M059J (cell line): Measurements from ENCODE around the gene DIAPH3. TPM values are rescaled to one million over a fixed set of nuclear protein-coding genes. Genes with fewer than 3 reads are reported as not detected.
"Not testable (repeated sequence)": the region's sequence is repeated elsewhere in the genome, so short reads cannot be mapped to it uniquely, and the experiment has no call there.

Experiments used
- DNase-seq: peaks from one replicate; pipeline ENCODE4 v3.0.0-alpha.2; 2012; ENCODE audit warnings: low read depth
- total RNA-seq: library from RNA; depleted of rRNA; stranded (reverse); fragments of >200 nt; shearing (Covaris generic); gene quantifications from 2 replicates; pipeline ENCODE4 v1.2.3, GENCODE V29; 2014; rRNA removed

The DIAPH3 gene
- total RNA-seq = 7.3 and 17.2 TPM in 2 replicates

- DNase-seq = peak; percentile 93
These were observed at the start of gene DIAPH3 for GRCh38 chr13:60163478-60164233. DIAPH3 (minus strand) TSS chr13:60163928; CDS start chr13:60163766, 162 bp downstream.

- DNase-seq = no peak
These were observed 49.6 kb upstream of the DIAPH3 start for GRCh38 chr13:60213236-60213744.

GRCh38 chr13:60211548-60211947 lies 47.8 kb upstream of the DIAPH3 start:
- DNase-seq = no peak

DNA sequence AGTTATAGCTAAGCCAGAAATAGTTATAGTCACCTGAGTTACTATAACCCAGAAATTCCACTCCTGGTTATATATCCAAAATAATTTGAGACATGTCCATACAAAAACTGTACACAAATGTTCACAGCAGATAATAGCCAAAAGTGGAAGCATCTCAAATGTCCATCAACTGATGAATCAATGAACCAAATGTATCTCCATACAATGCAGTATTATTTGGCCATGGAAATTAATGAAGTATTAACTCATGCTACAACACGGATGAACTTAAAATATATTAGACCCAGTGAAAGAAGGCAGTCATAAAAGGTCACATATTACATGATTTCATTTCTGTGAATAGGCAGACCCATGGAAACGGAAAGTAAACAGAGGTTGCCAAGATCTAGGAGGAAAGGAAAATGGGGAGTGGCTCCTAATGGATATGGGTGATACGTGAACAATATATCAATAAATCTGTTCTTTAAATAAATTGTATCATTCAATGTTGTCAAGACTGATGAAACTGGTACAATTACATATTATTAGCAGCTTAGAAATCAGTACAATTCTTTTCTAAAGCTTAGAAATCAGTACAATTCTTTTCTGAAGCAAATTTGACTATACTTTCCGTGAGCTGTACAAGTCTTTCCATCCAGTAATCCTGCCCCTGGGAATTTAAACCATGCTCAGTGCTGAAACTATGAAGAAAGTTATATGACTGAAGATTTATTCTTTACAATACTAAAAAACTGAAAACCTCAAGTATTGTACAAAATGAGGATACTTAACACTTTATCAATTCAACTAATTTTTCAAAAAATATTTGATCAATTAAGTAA lies 47.0 kb upstream of the DIAPH3 start:
- no peak for DNase-seq

- not testable (repeated sequence) for DNase-seq
These were observed 41.8 kb upstream of the DIAPH3 start for GRCh38 chr13:60205499-60205898.

DNA sequence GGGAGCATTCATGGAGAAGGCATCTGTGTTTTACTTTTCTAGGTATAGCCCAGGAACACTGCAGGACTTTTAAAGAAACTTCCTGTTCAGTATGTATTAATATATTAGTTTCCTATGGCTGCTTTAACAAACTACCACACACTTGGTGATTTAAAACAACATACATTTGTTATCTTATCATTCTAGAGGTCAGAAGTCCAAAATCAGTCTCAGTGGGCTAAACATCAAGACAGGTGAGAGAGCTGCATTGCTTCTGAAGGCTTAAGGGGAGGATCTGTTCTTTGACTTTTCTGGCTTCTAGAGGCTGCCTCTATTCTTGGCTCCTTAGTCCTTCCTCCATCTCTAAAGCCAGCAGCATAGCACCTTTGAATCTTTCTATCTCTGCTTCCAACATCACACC lies 37.6 kb upstream of the DIAPH3 start:
- no peak for DNase-seq

DNA sequence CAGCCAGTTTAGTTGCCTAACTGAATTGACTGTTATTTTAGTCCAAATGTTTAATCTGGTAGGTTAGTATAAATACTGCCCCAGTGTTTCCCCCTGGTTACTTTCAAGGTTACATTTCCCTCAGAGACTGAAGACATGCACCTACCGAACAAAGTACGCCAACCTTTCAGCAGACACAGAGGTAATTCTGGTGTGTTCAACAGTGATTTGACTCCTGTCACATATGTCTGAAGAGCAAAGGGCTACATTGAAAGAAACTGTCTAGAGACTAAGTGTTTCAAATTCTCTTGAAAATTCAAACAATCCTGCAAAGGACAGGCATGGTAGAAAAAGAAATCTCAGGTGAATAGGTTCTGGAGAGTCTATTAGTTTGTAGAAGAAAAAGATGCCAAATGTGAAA lies 32.2 kb upstream of the DIAPH3 start:
- not testable (repeated sequence) for DNase-seq

DNA sequence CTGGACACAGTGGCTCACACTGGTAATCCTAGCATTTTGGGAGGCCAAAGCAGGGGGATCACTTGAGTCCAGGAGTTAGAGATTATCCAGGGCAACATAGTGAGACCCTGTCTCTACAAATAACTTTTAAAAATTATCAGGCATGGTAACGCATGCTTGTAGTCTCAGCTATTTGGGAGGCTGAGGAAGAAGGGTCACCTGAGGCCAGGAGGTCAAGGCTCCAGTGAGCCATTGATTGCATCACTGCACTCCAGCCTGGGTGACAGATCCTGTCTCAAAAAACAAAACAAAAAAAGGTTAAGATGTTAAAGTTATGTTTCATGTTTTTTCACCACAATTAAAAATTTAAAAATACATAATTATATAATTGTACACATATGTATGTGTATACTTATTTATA lies 19.2 kb upstream of the DIAPH3 start:
- no peak for DNase-seq

DNA sequence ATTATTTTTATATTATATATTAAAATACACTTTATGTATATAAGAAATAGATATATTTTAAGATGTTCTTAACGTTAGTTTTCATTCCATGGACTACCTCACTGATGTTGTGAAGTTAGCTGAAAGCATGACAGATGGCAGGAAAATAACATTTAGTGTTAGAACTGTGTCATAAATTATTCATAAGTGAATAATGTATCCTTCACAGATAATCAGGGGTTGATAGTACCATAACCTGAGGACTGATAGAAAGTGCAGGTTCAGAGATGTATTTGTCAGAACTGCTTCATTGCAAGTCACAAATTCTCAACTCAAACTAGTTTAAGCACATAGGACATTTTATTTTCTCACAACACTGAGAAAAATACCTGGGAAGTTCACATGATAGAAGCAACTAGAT lies 14.6 kb upstream of the DIAPH3 start:
- no peak for DNase-seq

DNA sequence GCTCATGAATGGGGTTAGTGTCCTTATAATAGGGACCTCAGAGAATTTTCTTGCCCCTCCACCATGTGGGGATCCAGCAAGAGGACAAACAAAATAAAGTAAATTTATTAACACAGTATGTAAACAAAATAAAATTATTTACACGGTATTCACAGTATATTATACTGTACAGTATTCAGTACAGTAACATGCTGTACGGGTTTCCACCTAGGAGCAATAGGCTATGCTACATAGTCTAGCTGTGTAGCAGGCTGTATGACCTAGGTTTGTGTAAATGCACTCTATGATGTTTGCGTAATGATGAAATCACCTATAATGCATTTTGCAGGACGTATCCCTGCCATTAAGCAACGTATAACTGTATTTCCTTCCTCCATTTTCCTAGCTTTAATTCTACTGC lies 11.8 kb upstream of the DIAPH3 start:
- no peak for DNase-seq

- DNase-seq = no peak
These were observed 10.4 kb upstream of the DIAPH3 start for GRCh38 chr13:60174113-60174512.

DNA sequence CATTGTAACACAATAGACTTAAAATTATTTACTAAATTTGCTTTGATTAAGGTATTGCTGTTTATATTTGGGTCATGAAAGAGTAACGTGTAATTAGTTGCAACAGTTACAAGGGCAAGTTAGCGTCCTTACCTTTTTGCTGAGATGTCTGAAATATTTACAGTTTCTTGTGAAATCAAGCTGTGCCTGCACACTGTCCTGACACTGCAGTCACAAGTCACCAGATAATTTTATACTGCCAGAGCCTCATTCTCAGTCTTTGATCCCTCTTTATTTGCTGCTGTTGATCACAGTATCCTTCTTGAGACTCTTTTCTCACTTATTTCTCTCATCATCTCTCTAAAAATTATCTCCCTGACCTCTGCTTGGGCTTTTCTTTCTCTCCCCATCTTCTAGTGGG lies 8.4 kb upstream of the DIAPH3 start:
- DNase-seq = no peak

DNA sequence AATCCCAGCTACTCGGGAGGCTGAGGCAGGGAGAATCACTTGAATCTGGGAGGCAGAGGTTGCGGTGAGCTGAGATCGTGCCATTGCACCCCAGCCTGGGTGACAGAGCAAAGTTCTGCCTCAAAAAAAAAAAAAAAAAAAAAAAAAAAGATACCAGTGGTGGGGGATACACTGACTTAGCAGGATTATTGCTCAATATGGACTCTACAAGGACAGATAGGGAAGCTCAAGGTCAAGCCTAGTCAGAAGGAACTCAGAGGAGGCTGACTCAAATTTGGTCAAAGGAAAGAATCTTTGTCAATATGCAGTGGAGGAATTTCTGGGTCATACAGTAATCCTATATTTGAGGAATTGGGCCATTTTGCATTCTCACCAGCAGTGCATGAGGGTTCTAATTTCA lies 6.7 kb upstream of the DIAPH3 start:
- no peak for DNase-seq

GRCh38 chr13:60169239-60170031 lies 5.7 kb upstream of the DIAPH3 start:
- no peak for DNase-seq

- DNase-seq = no peak
These were observed 3.4 kb upstream of the DIAPH3 start for GRCh38 chr13:60167121-60167520.

GRCh38 chr13:60165391-60166099 lies 1.8 kb upstream of the DIAPH3 start:
- no peak for DNase-seq

GRCh38 chr13:60164234-60164889 lies 634 bp upstream of the DIAPH3 start:
- DNase-seq = peak; percentile 20

GRCh38 chr13:60162096-60162495 lies 1.6 kb downstream of the DIAPH3 start:
- peak; percentile 22 for DNase-seq

- DNase-seq = no peak
These were observed 5.4 kb downstream of the DIAPH3 start for GRCh38 chr13:60158321-60158801.

GRCh38 chr13:60155978-60156377 lies 7.8 kb downstream of the DIAPH3 start:
- no peak for DNase-seq

DNA sequence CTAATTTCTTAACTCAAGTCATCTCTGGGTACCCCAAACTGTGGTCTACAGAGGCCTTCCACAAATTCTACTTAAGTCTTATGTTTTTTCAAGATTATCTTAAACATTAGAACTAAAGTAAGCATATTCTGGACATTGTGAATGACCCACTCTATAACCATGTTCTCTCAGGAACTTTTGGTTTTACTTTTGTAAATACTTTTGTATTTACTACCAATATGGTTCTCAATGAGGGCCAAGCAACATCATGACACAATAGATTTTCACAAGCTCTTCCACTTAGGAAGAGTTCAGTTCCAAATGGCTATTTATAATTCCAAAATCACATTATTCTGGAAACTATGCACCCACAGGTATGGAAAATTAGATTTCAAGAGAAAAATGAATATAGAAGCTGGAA lies 10.8 kb downstream of the DIAPH3 start:
- no peak for DNase-seq
